NT2/D1 (cell line): ENCODE data around the gene PLCB3.

Experiments
- SUZ12 ChIP-seq: IDR thresholded peaks from 2 replicates; pipeline ENCODE4 v1.6.1; 2011; ENCODE audit not compliant: insufficient read length, insufficient read depth; ENCODE audit errors: extremely low read depth
- YY1 ChIP-seq: IDR thresholded peaks from 2 replicates; pipeline ENCODE4 v1.6.1; 2011; ENCODE audit not compliant: insufficient read length, insufficient read depth
- ZNF274 ChIP-seq: IDR thresholded peaks from 2 replicates; pipeline ENCODE4 v1.6.1; 2011; ENCODE audit warnings: mild to moderate bottlenecking, low read depth, low read length

GRCh38 chr11:64296236-64296635 is 44.9 kb downstream of the PLCB3 start:
- TF ChIP-seq ZNF274 (no peak), YY1 (no peak), SUZ12 (no peak)
